Brain pericyte (primary cell): ENCODE data around the gene SKIC2.
A peak's percentile ranks its signal among the peaks of the same experiment; 100 is the strongest.
"Not testable (repeated sequence)": the region's sequence is repeated elsewhere in the genome, so short reads cannot be mapped to it uniquely, and the experiment has no call there.

ENCODE experiments used
- DNase-seq: peaks from one replicate; pipeline ENCODE4 v3.0.0-alpha.2; 2012; ENCODE audit warnings: low read depth, low spot score

Gene SKIC2

DNA sequence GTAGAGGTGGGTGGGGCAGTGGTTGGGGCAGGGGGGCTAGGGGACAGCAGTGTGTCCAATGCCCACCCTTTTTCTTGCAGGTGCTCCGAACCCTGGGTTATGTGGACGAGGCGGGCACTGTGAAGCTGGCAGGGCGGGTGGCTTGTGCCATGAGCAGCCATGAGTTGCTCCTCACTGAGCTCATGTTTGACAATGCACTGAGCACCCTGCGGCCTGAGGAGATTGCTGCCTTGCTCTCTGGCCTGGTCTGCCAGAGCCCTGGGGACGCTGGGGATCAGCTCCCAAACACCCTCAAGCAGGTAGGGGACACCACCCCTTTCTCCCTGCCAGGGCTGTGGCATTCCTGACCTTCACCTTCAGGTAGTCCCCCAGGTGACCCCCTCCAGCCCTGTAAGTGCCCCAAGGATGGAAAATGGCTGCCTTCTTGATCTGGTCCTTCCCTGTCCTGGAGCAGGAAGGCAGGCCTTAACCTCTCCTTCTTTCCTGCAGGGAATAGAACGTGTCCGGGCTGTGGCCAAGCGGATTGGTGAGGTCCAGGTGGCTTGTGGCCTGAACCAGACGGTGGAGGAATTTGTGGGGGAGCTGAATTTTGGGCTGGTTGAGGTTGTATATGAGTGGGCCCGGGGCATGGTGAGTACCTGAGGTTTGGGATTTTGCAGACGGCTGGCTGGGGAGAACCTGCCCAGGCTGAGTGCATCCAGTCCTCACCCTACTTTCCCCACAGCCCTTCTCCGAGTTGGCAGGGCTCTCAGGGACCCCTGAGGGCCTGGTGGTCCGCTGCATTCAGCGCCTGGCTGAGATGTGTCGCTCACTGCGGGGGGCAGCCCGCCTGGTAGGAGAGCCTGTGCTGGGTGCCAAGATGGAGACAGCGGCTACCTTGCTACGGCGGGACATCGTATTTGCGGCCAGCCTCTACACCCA, 10.1 kb downstream of the SKIC2 start:
- DNase-seq, result no peak

DNA sequence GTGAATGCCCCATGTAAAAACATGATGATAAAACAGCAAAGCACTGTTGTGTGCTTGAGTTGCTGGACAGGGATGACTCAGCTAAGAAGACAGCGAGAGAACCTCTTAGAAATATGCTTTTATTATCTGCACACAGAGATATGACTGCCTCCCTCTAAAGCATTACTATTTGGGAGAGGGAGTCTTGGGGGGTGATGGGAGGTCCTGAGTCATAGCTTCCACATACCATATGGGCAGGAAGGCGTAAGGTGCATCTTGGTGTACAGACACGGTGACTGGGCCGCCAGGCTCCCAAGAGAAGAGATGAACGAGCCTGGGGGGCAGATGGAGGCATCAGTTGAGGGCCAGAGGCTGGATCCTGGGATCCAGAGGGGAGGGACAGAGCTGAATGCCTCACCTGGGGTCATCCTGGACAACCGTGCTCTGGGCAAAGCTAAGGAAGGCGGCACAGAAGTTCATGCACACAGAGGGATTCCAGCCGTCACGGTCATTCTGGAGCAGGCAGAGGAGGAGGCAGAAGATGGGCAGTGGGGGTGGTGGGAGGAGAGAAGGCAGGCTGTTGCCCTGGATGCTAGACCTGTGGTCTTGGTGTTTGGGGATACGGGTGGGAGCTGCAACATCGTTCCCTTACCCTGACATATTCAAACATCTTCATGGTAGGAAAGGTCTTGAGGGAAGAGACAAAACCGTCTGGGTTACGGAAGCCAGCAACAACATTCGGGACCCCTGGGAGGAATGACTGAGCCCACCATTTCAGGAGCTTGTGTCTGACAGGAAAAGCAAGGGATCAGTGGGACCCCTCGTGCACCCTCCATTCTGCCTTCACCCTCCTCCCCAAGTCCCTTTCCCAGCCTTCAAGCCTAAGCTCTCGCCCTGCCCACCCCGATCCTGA, 11.0 kb downstream of the SKIC2 start:
- DNase-seq, result no peak

DNA sequence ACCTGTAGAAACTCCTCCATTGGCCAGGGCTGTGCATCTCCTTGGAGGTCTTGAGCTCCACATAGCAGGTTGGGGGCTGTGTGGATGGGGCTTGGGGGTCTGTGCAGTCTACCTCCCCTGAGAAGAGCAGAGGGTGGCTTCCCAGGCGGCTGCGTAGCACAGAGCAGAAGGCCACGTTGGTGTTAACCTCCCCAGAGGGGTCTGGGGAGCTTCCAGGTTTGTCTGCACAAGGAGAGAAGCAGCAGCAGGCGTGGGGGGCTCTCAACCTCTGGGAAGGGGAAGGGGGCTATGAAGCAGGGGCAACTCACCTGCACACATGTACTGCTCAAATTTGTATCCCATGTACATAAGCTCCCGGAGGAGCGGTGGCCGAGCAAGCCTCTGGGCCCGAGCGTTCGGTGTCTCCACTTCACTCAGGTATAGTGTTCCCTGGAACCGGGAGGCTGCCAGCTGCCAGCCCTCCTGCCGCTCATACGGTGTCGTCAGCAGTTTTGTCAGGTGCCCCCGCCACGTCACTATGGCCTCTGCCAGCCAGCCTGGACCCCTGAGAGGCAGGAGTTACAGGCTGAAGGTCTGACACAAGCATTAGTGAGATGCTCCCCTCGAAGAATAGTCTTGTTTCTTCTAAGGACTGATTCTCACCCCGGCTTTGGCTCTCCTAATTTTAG, 11.8 kb downstream of the SKIC2 start:
- no peak for DNase-seq

DNA sequence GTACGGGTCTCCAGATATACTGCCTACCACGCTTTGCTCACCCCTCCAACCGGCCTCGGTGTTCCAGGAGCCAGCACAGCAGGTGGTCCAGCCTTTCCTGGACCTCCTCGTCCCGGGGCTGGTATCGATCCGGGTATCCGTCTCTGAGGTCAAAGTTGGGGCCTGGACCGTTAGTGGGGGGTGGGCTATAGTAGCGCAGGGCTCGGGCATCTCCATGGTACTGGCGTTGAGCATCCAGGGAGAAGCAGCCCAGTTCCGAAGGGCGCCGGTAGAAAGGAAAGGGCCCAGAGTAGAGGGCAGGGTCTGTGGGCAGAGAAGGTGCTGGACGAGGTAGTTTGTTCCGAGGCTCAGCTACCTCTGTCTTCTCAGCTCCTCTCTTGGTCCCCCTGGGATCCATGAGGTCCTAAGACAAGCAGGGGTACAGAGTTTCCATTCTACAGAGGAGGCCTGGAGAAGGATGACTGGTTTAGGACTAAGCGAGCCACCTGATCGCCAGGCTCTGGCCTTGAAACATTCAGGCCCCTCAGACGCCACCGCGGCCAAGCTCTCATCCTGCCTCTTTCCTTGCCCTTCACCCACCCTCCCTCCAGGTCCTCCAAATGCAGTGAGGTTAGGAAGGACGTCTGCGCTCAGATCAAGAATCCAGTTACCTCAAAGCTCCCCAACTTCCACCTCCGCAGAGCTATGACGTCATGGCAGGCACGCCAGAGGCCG, 12.5 kb downstream of the SKIC2 start:
- DNase-seq, result no peak

DNA sequence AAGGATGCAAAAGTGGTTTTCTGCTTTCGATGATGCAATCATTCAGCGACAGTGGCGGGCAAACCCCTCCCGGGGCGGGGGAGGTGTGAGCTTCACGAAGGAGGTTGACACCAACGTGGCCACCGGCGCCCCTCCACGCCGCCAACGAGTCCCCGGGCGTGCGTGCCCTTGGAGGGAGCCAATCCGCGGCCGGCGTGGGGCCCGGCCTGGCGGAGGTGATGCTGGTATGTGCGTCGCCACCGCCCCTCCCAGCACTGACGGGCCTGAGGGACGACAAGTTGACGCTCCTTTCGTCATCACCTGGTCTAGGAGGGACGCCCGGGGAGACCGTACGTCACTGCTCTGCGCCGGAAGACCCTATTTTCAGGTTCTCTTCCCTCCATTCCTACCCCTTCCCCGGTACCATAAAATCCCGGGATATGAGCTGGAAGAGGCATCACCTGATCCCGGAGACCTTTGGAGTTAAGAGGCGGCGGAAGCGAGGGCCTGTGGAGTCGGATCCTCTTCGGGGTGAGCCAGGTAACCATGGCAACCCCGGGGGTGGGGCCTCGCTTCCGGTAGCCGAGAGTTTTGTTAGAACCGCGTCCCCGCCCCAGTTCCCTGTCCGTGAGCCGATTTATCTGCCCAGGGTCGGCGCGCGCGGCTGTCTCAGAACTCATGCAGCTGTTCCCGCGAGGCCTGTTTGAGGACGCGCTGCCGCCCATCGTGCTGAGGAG, 13.2 kb downstream of the SKIC2 start, which contains the start of gene DXO:
Gene DXO (minus strand): TSS at position 146 of the 716 bp plus-strand sequence. CDS start 463 bp downstream, outside the sequence.
- DNase-seq, result peak; percentile 93

DNA sequence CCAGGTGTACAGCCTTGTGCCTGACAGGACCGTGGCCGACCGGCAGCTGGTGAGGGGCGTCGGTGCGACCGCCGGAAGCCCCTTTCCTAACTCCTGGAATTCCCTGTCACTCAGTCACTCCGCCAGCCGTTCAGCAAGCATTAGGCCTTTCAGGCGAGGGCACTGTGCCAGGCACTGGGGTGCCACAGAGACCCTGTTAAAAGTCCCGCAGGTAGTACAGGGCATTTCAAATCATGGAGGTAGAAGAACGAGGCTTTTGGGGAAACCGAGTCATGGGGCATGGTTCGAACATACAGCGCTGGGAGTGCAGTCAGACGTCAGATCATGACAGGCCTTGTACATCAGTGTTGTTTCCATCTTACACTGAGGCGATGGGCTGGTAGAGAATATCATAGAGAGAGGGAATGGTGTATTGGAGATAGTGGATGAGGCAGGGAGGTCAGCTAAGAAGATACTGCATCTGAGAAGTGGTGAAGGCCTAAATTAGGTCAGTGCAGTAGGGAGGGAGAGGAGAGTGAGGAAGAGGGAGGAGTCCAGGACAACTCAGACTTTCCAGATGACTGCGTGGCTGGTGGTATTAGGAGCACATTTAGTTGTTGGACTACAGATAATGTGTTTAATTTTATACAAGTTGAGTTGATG, 13.9 kb downstream of the SKIC2 start:
- no peak for DNase-seq

DNA sequence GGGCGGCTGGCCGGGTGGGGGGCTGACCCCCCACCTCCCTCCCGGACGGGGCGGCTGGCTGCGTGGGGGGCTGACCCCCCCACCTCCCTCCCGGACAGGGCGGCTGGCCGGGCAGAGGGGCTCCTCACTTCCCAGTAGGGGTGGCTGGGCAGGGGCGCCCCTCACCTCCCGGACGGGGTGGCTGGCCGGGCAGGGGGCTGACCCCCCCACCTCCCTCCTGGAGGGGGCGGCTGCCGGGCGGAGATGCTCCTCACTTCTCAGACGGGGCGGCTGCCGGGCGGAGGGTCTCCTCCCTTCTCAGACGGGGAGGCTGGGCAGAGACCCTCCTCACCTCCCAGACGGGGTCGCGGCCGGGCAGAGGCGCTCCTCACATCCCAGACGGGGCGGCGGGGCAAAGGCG, 17.1 kb downstream of the SKIC2 start:
- not testable (repeated sequence) for DNase-seq

DNA sequence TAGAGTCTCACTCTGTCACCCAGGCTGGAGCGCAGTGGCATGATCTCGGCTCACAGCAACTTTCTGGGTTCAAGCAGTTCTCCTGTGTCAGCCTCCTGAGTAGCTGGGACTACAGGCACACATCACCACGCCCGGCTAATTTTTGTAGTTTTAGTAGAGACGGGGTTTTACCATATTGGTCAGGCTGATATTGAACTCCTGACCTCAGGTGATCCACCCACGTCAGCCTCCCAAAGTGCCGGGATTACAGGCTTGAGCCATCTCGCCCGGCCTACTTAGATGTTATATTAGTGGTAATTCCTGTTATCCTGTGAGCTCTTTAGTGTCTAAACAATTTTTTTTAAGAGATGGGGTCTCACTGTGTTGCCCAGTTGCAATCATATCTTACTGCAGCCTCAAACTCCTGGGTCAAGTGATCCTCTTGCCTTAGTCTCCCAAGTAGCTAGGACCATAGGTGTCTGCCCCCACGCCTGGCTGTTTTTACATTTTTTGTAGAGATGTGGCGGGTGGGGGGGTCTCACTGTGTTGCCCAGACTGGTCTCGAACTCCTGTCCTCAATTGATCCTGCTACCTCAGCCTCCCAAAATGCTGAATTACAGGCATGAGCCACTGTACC, 18.9 kb downstream of the SKIC2 start:
- no peak for DNase-seq

DNA sequence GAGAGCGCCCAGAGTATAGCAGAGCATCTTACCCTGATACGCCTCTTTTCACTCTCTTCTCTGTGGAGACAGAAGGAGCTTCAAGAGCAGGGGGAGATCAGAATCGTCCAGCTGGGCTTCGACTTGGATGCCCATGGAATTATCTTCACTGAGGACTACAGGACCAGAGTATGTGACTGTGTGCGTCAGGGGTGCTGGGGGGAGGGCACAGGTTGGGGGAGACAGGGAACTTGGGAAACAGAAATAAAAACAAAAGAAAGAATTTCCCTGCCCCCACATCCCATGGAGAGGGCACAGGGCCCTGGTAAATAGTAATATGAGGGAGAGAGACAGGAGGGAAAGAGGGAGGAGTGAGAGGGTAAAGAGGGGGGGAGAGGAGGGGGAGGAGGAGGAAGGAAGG, 19.9 kb downstream of the SKIC2 start:
- no peak for DNase-seq

DNA sequence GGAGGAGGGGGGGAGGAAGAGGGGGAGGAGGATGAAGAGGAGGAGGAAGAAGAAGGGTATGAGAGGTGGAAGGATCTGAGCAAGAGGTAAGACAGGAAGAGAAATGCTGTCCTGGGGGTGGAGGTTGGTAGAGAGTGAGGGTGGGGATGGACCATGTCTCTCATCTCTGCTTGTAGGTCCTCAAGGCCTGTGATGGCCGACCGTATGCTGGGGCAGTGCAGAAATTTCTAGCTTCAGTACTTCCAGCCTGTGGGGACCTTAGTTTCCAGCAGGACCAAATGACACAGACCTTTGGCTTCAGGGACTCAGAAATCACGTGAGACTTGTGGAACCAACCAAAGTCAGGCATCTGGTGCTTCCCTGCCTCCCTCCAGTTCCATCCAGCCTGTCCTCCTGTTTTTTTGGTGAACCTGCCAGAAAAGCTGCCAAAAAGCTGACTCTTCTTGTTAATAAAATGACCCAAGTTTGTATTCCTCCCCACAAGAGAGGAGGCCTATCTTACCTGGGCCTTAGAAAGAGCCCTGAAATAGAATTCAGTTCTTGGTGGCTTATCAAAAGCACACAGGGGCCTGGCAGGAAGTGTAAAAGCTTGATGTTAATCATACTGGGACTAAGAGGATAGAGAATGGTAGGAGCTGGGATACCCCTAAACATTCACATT, 20.4 kb downstream of the SKIC2 start:
- DNase-seq, result no peak

DNA sequence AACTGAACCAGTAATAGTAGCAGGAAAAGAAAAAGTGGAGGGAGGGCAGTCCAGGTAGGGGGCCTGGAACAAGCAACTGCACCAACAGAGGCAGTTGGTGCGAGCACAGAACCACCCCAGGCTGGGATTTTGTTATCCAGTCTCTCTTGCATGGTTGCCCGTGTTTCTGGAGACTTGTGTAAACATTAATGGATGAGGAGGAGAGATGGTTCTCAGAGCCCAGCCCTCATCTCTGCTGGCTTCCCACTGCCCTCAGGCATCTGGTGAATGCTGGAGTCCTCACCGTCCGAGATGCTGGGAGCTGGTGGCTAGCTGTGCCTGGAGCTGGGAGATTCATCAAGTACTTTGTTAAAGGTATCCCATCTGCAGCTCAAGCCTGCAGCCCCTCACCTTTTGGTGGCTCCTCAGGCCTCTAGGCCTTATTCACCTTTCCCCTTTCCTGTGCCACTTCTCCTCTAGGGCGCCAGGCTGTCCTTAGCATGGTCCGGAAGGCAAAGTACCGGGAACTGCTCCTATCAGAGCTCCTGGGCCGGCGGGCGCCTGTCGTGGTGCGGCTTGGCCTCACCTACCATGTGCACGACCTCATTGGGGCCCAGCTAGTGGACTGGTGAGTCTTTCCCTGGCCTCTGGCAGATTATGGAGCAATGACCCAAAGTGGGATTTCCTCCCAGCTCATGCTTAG, 21.4 kb downstream of the SKIC2 start:
- DNase-seq, result not testable (repeated sequence)

DNA sequence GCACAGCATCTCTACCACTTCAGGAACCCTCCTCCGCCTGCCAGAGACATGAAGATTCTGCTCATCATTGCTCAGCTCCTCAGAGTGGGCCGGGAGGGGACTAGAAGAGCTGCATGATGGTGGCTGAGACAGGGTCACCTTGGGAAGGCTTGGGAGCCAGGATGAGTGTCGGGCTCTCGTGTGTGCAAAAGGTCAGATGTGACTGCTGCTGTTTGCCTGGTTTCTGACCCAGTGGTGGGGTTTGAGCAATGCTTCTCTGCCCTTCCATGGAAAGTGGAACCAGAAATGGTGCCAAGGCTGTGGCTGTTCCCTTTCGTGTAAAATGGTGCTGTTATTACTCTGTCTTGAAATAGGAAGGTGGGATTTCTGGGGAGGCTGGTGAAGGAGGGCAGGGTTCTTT, 22.0 kb downstream of the SKIC2 start:
- DNase-seq, result not testable (repeated sequence)

DNA sequence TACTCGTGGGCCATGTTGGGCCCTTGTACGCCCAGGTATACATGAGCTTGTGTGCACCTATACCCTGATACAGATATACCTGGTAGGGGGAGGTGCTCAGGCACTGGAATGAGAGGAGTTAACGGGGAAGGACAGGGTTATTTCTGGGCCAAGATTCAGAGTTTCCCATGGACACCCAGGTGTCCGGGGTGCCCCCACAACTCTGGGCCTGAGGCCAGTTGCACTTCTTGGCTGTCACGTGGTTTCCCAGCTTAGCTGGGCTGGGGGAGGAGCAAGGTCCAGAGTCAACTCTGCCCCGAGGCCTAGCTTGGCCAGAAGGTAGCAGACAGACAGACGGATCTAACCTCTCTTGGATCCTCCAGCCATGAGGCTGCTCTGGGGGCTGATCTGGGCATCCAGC, 22.8 kb downstream of the SKIC2 start, which contains the start of gene C4A:
Gene C4A (plus strand): TSS at position 314 of the 400 bp plus-strand sequence. CDS start 51 bp downstream, at position 365.
- not testable (repeated sequence) for DNase-seq

DNA sequence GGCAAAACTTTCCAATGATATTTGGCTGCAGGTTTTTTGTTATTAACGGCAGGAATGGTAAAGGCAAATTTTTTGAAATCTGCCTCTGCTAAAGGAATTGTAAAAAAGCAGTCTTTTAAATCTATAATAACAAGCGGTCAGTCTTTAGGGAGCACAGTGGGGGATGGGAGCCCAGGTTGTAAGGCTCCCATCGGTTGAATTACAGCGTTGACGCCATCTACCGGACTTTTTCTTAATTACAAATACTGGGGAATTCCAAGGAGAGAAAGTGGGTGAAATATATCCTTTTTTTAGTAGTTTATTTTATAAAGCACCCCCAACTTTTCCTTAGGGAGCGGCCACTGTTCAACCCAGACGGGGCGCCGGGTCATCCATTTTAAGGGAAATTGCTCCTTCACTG, 30.4 kb downstream of the SKIC2 start:
- not testable (repeated sequence) for DNase-seq

DNA sequence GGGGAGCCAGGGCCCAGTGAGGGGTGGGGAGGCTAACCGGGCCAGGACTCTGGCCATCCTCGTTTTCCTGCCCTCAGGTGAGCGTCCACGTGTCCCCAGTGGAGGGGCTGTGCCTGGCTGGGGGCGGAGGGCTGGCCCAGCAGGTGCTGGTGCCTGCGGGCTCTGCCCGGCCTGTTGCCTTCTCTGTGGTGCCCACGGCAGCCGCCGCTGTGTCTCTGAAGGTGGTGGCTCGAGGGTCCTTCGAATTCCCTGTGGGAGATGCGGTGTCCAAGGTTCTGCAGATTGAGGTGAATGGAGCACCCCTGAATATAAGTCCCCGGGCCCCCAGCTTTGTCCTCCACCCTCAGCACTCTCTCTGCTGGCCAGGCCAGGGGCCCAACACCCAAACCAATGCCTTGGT, 35.4 kb downstream of the SKIC2 start:
- not testable (repeated sequence) for DNase-seq

DNA sequence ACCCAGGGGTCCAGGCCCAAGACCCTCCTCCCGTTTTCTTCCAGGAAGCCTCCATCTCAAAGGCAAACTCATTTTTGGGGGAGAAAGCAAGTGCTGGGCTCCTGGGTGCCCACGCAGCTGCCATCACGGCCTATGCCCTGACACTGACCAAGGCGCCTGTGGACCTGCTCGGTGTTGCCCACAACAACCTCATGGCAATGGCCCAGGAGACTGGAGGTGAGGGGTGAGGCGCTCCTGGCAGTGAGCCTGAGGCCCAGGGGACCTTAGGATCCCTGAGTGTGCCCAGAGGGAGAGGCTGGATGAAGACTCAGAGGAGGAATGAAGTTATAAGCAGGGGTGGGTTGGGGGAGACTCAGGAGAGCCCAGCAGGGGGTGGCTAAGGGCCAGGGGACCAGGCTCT, 37.4 kb downstream of the SKIC2 start:
- DNase-seq, result not testable (repeated sequence)

DNA sequence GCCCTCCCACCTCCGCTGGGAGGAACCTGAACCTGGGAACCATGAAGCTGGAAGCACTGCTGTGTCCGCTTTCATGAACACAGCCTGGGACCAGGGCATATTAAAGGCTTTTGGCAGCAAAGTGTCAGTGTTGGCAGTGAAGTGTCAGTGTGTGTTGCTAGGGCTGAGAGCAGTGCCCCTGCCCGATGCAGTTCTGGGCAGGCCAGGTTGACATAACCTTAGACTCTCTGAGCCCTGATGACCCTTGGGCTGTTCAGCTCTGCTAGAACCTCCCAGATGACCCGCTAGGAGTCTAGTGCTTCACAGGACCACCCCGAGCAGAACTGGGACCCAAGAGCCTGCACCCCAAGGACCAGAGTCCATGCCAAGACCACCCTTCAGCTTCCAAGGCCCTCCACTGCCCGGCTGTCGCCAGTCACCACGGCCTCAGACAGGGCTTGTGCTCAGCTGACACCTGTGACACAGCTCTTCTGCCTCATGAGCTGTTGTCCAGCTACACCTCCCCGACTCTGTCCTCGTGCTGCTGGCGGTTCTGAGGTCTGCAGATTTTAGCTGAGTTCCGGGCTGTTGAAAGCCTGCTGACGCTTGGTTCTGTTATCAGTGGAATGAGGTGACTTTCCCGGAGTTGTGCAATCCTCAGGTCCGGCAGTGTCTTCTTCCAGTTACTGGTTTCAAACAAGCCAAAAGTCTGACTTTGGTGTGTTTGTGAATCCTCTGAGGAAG, 43.7 kb downstream of the SKIC2 start:
- not testable (repeated sequence) for DNase-seq

DNA sequence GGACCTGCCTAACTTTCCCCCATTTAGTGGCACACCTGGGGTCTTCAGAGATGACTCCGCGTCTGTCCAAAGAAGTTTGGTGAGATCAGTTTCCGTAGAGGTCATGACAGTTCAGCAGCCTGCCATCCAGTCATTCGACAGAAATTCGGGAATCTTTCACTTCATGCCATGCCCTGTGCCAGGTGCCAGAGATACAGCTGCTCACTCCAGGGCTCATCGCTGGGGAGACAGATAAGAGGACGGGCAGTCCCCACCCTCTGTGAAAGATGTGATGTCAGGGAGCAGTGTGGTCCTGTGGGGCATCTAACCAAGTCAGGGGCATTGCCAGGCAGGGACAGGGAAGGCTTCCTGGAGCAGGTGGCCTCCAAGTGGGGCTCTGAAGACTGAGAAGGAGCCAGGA, 44.3 kb downstream of the SKIC2 start:
- not testable (repeated sequence) for DNase-seq
